CMK (cell line): ENCODE data around the gene SIL1.
"Not testable (repeated sequence)": the region's sequence is repeated elsewhere in the genome, so short reads cannot be mapped to it uniquely, and the experiment has no call there.

ENCODE experiments used
- DNase-seq: peaks from one replicate; pipeline ENCODE4 v3.0.0-alpha.2; 2010; ENCODE audit warnings: low read depth

SIL1 gene

DNA sequence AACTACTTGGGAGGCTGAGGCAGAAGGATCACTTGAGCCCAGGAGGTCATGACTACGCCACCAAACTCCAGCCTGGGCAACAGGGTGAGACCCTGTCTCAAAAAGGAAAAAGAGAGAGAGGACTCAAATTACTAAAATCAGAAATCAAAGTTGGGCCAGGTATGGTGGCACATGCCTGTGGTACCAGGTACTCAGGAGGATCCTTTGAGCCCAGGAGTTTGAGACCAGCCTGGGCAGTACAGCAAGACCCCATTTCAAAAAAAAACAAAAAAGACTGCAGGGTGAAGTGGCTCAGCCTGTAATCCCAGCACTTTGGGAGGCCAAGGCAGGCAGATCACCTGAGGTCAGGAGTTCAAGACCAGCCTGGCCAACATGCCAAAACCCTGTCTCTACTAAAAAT is 23.8 kb downstream of the SIL1 start:
- not testable (repeated sequence) for DNase-seq

DNA sequence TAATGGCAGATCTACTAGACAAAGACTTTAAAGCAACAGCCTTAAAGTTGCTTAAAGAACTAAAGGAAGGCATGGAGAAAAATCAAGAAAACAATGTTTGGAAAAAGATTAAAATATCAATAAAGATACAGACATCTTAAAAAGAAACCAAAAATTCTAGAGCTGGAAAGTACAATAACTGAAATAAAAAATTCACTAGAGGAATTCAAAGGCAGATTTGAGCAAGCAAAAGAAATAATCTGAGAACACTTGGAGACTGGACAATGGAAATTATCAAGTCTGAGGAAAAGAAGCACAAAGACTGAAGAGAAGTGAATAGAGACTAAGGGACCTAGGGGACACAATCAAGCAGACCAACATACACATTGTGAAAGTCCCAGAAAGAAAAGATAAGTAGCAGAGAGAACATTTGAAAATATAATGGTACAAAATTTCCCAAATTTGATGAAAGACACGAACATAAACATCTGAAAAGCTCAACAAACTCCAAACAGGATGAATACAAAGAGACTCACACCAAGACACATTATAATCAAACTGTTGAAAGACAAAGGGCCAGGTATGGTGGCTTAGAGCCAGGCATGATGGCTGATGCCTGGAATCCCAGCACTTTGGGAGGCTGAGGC is 26.3 kb downstream of the SIL1 start:
- no peak for DNase-seq

DNA sequence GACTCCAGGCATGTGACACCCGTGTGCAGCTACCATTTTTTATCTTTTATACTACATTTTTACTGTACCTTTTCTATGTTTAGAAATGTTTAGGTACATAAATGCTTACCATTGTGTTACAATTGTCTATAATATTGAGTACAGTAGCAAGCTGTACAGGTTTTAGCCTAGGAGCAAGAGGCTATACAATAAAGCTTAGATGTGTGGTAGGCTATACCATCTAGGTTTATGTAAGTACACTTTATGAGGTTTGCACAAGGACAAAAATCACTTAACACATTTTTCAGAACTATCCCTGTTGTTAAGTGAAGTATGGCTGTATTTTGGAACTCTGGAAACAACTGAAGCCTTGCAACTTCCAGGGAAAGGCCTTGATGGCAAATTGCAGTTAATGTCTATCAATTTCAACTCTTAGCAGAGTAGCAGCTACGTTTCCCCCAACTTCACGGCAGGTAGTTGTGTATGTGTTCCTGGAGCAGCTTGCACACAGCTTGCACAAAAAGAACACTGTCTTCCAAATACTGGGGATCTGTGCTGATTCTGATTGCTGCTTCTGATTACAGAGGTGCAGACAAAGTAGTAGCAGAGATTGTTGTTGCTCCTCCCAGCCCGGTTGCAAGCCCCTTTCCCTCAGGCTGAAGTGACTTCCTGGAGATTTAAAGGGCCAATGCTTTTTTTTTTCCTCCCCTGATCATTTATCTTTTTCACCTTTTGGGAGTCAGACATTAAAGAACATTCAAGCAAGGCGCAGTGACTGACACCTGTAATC is 30.0 kb downstream of the SIL1 start:
- no peak for DNase-seq

DNA sequence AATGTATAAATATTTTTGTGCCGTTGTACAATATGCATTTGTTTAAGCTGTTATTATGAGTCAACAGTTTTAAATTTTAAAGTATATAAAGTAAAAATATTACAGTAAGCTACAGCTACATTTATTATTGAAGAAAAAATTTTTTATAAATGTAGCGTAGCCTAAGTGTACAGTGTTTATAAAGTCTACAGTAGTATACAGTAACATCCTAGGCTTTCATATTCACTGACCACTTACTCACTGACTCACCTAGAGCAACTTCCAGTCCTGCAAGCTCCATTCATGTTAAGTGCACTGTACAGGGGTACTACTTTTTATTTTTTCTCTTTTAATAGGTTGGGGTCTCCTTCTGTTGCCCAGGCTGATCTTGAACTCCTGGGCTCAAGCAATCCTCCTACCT is 30.6 kb downstream of the SIL1 start:
- no peak for DNase-seq

DNA sequence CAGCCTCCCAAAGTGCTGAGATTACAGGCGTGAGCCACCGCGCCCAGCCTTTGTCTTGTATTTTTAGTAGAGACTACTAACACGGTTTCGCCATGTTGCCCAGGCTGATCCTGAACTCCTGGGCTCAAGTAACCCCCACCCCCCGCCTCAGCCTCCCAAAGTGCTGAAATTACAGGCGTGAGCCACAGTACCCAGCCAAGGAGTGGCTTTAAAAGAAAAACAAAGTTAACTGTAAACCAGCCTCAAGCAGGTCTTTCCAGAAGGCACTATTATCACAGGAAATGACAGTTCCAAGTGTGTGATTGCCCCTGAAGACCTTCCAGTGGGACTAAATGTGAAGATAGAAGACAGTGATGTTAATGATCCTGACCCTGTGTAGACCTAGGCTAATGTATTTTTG is 31.1 kb downstream of the SIL1 start:
- no peak for DNase-seq

DNA sequence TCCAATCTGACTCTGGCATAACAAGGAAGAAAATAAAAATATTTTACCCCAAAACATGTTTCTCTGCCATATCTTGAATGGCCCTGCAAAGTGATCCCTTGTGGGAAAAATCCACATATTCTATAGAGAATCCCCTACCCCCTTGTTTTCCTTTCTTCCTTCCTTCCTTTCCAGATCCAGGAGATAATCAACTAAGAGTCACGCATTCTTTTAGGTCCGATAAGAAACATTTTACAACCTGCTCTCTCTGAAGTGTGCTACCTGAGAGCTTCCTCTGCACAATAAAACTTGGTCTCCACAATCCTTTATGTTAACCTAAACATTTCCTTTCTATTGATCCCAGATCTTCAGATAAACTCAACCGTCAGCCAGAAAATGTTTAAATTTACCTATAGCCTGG is 33.3 kb downstream of the SIL1 start:
- not testable (repeated sequence) for DNase-seq

DNA sequence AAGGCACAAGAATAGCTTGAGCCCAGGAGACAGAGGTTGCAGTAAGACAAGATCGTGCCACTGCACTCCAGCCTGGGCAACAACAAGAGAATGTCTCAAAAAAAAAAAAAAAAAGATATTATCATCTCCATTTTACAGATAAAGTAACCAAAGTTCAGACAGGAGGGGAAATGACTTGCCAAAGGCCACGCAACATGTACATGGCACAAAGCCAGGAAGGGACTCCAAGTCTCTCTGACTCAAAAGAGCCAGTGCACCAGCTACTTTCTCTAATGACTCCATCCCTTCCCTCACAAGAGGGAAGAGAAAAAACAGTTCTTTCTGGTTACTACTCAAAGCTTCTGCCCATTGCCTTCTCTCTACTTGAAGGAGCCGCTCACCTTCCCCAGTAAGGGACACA is 34.1 kb downstream of the SIL1 start:
- no peak for DNase-seq

DNA sequence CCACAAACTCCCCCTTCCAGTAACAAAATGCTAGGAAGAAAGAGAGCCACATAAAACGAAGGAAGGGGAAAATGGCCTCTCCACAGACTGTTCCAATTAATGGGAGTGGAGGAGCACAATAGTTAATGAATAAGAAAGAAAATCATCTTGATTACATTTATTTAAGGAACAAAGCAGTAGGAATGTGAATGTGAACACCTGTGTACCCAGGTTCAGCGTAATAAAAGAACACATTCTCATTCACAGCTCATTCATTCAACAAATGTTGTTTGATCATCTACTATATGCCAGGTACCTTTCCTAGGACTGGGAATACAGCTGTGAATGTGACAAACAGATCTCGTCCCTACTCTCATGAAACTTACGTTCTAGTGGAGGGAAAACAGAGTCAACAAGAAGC is 35.7 kb downstream of the SIL1 start:
- DNase-seq = no peak

DNA sequence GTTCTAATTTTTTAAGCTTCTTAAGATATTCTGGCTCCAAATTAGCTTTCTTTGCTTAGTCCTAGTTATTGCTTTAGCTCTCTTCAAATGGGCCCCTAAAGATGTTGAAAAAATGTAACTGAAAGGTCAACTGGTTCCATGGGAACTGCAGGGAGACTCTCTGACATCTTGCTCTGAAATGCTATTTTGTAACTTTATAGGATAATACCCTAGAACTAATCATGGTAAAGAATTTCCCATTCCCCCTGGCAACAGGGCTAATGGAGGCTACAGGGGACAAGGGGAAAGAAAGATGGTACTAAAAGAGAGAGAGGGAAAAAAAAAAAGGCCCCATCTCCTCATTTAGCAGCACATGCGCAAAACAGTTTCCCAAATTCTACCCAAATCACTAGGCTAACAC is 39.4 kb downstream of the SIL1 start:
- DNase-seq = no peak

DNA sequence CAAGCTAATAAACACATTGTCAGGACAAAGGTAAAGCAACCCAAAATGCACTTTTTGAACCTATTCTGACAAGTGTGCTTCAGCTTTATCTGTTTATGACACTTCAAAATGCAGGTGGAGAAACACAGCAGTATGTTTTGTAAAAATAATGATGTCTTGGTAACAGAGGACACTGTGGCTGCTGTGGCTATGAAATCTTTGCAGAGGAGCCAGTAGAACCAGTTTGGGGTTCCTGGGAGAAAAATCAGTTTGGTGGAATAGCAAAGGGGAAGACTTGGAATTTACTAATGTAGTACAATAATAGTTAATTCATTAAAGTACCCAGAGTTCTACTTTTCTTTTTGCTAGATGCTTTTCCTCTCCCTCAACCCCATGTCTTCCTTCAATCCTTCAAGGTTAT is 40.6 kb downstream of the SIL1 start:
- no peak for DNase-seq

DNA sequence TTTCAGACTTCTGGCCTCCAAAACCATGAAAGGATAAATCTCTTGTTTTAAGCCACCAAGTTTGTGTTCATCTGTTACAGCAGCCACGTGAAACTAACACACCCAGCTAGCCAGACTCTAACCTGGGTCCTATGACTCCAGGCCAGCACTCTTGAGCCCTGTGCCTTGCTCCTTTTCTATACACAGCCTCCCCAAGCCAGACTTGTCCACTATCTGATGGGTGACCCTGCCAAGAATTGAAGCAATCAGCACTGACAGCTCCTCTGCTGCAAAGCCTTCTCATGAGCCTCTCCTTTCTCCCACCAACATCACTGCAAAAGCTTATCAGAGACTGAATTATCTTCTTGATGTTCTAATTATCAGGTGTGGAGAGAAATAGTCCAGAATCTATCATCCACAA is 41.4 kb downstream of the SIL1 start:
- DNase-seq = no peak

DNA sequence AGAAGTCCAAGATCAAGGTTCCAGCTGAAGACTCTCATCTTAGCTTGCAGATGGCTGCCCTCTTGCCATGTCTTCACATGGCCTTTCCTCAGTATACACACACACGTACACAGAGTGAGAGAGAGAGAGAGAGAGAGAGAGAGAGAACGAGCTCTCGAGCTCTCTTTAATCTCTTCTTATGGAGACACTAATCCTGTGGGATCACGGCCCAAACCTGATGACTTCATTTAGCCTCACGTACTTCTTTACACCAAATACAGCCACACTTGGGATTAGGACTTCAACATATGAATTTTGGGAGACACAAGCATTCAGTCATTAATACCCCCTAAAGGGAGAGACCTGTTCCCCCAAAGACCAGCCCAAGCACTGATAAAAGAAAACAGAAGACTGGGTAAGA is 42.8 kb downstream of the SIL1 start:
- no peak for DNase-seq

DNA sequence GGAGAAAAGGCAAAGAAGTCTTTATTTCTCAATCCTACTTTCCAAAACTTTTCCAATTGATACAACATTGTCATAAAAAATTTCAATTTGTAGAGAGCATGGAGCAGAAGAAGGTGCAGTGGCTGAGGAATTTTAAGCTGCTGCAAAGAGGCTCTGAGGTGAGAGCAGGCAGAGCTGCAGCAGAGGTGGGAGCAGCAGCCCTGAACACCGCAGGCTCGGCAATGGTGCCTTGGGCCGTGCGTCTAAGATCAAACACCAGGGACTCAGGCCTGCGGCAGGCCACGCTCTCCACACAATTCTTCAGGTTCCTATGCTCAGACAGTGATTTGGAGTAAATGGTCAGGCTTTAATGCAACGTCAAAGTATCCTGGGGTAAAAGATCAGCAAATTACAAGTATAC is 46.3 kb downstream of the SIL1 start:
- no peak for DNase-seq

DNA sequence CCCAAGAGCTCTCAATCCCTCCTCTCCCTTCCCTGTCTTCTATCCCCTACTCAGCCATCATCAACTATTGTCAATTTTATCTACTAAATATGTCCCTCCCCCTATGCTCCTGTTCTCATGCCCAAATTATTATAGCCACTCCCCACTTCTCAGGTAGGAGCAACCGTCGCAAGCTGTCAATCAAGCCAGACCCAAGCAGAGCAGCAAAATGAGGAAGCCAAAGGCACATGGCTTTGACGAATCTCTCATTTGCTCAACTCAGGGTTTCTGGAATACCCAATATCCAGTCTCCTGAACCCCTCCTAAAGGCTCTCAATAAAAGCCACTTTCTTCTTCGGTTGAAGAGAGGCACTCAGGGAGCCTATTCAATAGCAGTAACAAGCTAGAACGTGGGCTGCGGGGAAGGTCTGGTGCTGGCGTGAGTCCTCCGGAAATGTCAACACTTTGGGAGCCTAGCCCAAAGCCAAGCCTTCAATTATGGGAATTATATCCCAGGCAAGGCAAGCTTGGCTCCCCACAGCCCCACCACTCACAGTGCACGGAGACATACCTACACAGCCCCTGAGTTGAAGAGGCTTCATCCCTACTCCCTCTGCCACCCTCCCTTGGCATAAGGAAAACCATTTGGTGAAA is 47.7 kb downstream of the SIL1 start:
- DNase-seq = no peak

DNA sequence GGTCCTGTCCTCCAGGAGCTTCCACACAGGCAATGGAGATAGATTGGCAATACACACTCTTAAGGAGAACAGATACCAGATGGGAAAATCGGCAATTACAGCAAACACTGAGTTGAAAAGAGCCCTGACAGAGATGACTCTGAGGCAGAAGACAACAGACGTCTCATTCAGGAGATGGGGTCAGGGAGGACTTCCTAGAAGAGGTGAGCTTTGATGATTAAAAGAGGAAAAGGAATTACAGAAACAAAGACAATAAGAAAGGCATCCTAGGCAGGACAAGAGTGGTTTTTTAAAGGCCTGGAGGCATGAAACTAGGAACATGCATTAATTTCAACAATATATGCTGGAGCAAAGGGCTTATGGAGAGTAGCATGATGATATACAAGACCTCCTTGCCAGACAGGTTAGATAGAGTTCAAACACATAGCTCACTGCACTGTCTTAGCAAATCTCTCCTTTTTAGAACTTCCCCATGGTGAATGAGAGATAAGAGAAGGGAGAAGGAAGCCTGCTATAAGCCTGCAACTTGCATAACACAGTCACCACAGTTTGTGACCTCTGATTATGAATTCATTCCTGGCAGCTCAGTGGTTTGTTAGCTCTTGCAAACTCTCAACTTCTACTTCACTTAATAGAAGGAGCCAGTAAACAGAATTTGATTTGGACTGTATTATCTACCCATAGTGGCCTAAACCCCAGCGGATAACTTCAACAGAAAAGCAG is 48.5 kb downstream of the SIL1 start:
- DNase-seq = peak; percentile 36

DNA sequence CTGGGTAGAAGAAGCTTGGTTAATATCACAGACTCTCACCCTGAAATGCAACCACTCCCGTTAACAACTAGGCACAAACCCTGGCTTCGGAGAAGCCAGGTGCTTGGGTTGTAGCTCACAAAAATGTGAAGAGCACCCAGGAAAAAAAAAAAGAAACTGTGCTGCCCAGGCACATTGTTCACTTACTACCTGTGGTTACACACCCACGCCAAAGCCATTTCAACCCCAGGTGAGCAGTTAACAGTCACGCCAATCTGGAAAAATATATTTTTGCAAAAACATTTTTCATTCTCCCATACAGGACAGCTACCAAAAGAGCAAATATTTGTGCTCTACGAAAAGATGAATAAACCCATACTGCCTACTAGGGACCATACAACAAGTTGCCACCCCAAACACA is 49.2 kb downstream of the SIL1 start:
- no peak for DNase-seq

DNA sequence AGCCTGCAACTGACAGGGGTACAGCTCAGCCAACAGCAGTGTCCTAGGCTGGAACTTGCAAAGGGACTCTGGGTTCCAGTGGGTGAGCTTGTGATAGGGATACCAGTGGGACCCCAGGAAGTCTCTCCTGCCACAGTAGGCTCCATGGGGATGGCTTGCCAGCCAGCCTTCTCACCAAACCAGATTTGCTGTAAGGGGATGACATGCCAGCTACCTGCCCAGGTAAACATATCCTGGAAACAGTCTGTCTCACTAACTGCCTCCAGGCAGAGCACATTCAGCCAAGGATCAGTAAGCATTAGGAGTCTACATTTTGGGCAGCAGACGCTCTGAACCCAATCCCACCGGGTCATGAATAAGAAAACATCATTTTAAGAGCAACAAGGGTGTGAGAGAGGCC is 49.9 kb downstream of the SIL1 start:
- DNase-seq = no peak

DNA sequence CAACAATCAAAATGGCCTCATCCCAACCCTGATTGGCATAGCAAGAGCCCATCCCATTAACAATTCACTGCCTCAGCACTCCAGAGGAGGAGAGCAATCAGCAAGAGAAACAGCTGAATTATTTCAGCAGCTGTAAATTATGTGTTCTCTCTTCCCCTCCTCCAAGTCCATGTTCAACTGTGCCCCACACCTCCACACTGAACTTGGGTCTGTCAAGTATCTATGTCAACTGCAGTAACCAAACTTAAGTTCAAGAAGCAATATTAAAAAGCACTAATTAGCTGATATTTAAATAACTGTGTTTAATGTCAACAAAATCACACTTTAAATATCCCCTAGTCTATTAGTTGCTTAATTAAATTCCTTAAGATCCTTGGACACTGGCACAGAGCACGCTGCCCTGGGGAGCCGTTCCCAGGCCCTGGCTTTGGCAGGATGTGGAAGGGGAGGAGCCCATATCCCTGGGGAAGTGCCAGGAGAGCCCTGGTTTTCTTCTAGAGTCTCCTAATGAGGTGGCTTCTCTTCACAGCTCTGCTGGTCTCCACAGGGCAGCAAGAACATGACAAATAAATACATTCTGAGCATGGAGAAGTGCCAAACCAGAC is 50.6 kb downstream of the SIL1 start:
- no peak for DNase-seq

DNA sequence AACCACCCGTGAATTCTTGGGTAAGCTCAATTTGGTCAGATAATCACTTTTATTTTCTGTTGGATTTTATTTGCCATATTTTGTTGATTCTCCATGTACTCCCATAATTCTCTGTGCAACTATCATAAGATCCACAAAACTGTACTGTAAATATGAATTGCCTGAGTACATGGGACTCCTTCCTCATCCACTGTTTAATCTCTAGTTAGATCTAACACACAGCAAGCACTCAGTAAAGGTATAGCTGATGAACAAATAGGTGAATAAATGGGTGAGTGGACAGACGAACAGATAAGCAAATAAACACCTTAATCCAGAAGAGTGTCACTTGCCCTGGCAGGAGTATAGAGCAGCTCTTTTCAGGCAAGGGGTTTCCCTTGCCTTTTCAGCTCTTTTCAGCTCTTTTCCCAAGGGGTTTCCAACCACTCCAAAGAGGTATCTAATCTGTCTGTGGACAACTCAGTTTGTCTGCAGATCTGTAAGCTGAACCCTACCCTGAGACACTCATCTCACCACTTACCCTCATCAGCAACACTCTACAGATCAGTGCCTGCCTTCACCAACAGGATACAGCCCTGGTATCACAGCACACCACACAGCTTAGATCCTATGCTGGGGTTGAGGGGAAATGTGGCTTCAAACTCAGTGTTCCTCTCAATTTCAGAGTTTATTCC is 51.2 kb downstream of the SIL1 start:
- DNase-seq = peak; percentile 26

DNA sequence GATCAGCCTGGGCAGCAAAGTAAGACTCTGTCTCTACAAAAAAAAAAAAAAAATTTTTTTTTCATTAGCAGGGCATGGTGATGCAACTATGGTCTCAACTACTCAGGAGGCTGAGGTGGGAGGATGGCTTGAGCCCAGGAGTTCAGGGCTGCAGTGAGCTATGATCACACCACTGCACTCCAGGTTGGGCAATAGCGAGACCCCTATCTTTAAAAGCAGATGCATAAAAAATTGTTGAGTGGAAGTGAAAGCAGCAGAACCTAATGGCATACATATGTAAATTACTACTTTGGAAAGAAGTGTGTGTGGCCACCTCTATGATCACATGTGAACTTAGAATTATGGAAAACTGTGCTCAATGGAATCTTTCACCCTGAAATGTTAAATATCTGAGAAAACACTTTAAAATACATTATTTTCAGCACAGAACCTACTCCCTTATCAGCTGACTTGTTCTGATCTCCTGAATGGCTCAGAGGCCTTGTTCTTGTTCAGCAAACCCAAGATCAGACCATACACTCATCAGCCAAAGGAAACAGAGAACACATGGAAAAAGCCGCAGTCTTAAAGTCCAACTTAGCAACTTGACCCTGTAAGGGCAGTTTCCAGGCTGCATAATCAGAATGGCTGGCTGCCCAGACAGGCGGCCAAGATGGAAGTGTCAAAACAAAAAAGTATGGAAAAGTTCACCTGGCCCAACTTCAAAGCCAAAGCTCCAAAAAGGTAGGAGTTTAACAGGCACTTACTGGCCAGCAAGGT is 56.5 kb downstream of the SIL1 start:
- DNase-seq = no peak

DNA sequence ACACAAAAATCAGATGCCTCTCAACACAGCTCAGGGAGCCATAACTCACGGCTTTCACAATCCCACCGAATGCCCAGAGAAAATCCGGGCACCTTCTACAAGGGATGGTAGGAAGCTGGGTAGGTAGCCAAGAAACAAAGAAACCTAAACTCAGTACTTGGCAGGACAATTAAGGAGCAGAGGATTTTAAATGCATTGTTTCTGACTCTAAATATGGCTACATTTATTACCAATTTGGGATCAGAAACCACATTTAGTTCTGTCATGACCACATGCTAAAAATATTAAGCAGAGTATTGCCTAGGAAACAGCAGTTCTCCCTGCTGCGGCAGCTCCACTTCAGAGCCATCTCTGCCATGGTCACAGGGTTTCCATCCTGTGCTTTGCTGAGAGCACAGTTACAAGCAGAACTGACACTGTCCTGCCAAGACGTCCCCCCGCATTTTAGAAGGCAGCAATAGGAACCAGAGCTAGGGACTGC is 57.5 kb downstream of the SIL1 start:
- no peak for DNase-seq
